HG03103 (cell line): ENCODE measurements around the gene PRKCD.

ENCODE experiments used
- ATAC-seq: cut with Tn5 transposase; IDR thresholded peaks from one replicate; pipeline ENCODE4 v1.9.1; 2021; ENCODE audit warnings: low read depth; ENCODE audit not compliant: unreplicated experiment

Gene PRKCD

GRCh38 chr3:53154881-53155285 is 6.1 kb upstream of the PRKCD start:
- ATAC-seq = no peak

GRCh38 chr3:53155760-53156159 is 5.2 kb upstream of the PRKCD start:
- ATAC-seq = no peak

DNA sequence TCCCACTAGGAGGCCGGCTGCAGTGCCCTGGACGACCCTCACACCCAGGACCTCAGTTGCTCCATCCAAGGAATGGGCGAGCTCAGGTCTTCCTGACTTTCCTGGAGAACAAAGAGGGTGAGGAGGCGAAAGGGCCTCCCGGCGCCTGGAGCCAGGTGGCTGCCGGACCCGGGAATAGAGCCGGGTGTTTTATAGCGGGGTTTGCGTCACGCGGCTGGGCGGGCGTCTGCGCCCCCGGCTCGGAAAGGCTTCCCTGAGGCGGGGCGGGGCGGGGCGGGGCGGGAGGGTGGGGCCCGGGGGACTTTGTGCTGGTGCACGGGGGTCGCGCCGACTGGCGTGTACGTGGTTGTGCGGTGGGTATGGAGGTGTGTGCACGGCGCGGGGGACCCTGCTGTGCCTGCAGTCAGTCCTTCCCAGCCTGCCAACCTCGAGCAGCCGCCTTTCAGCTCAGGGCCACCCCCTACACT is 4.6 kb upstream of the PRKCD start:
- no peak for ATAC-seq

- no peak for ATAC-seq
Measured at GRCh38 chr3:53157974-53158580, 2.9 kb upstream of the PRKCD start.

DNA sequence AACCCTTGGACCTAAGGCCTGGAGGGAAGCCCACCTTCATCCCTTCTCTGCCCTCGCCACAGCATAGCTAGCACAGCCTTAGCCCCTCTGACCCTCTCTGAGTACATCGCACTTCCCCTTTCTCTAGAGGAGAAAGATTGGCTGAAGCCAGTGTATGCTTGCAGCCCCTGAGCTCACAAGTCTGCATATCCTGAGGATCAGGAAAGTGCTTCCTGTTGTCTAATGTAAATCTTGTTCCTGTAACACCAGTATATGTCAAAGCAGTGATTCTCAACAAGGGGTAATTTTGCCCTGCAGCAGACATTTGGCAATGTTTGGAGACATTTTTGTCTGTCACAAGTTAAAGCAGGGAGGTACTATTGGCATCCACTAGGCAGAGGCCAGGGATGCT is 2.2 kb upstream of the PRKCD start:
- no peak for ATAC-seq

GRCh38 chr3:53159156-53160060 is 1.6 kb upstream of the PRKCD start:
- ATAC-seq = no peak

GRCh38 chr3:53160061-53160659 is 849 bp upstream of the PRKCD start:
- ATAC-seq = no peak

- ATAC-seq = peak; percentile 0
Measured at GRCh38 chr3:53161450-53161819, 426 bp downstream of the PRKCD start.

- ATAC-seq = no peak
Measured at GRCh38 chr3:53161820-53162671, 1.0 kb downstream of the PRKCD start.

DNA sequence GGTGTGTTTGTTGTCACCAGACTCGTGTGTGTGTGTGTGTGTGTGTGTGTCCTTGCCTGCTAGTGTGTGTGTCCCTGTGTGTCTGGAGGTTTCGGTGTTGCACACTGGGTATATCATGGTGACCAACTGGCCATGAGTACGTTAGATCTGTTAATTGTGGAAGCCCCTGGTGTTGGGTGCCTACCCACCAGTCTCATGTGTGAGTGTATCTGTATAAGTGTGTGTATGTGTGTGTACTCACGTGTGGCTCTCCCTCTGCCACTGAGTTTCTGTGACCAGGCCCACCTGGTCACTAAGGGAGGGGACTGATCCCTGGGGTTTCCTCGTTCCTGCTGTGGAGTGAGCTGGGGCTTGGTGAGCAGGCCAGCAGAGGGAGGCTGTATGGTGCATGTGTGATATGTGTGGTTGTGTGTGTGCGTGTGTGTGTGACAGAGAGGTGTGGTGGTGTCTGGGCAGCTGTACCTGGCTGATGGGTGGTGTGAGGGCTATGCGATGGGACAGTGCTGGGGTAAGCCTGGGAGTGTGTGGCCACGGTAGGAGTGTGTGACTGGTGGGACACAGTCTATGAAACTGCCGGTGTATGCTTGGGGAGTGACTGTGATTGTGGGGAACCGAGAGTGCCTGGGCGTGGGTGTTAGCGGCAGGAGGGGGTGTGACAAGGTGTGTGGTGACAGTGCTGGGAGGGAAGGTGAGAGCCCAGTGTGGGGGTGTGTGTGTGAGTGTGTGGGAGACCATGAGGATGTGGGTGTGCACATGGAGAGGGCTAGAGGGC is 1.8 kb downstream of the PRKCD start:
- peak; percentile 25 for ATAC-seq

GRCh38 chr3:53163444-53164387 is 2.7 kb downstream of the PRKCD start:
- ATAC-seq = no peak

GRCh38 chr3:53164911-53165310 is 3.9 kb downstream of the PRKCD start:
- no peak for ATAC-seq

GRCh38 chr3:53166206-53166605 is 5.2 kb downstream of the PRKCD start:
- no peak for ATAC-seq

DNA sequence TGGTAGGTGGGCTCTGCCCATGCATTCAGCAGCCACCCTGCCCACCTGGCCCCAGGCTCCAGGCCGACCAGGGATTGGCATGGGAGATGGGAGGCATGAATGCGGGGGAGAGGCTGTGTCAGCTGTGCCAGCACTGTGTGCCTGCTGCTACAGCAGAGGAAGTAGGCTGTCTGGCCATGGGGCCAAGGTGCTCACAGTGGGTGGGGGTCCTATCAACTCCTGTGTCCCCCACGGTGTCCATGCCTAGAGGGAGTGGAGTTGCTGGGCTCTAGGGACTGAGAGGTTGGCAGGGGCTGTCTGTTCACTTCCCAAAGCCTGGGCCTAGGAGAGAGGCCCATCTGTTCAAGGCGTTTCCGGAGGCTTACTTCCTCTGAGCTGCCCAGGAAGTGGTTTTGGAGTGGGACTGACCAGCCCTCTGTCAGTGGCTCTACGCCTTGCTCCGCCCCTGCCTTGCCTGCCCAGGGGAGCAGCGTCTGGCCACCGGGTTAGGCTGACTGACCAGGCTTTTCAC is 5.8 kb downstream of the PRKCD start:
- ATAC-seq = no peak

GRCh38 chr3:53167418-53168174 is 6.6 kb downstream of the PRKCD start:
- no peak for ATAC-seq

- no peak for ATAC-seq
Measured at GRCh38 chr3:53168175-53168923, 7.3 kb downstream of the PRKCD start.
